K562 (cell line): Measurements from ENCODE around the gene ZMIZ1. TPM values are rescaled to one million over a fixed set of nuclear protein-coding genes. Genes with fewer than 3 reads are reported as not detected.
A peak's percentile ranks its signal among the peaks of the same experiment; 100 is the strongest.

Experiments
- CBX1 ChIP-seq: sonication (generic); IDR thresholded peaks from 2 replicates; pipeline ENCODE4 v1.6.1; 2016; ENCODE audit warnings: antibody characterized with exemption, low read depth, mild to moderate bottlenecking
- EGR1 ChIP-seq: fragments of 450-650 bp; conservative IDR thresholded peaks from 2 replicates; pipeline ENCODE4 v1.6.1; 2017; ENCODE audit warnings: mild to moderate bottlenecking
- MEF2A ChIP-seq: IDR thresholded peaks from 2 replicates; pipeline ENCODE4 v1.6.1; 2011; ENCODE audit warnings: low read depth, mild to moderate bottlenecking, low read length, moderate library complexity; ENCODE audit not compliant: control insufficient read depth
- NFIC ChIP-seq: fragments of 450-650 bp; IDR thresholded peaks from 2 replicates; pipeline ENCODE4 v1.6.1; 2017; ENCODE audit warnings: mild to moderate bottlenecking, inconsistent platforms
- POLR2G ChIP-seq: fragments of 200-400 bp; formaldehyde crosslinking; IDR thresholded peaks from 2 replicates; pipeline ENCODE4 v1.6.1; 2017; ENCODE audit warnings: low read depth, mild to moderate bottlenecking, antibody characterized with exemption, low read length, moderate library complexity
- POLR2H ChIP-seq: IDR thresholded peaks from 2 replicates; pipeline ENCODE4 v1.6.1; 2016; ENCODE audit warnings: missing genetic modification characterization, low read depth, mild to moderate bottlenecking, control low read depth, missing compliant biosample characterization, moderate library complexity
- PYGO2 ChIP-seq: fragments of 450-650 bp; IDR thresholded peaks from 2 replicates; pipeline ENCODE4 v1.6.1; 2016; ENCODE audit warnings: mild to moderate bottlenecking, missing genetic modification characterization, moderate library complexity, missing compliant biosample characterization
- RFX5 ChIP-seq: IDR thresholded peaks from 2 replicates; pipeline ENCODE4 v1.6.1; 2011; ENCODE audit warnings: low read depth, mild to moderate bottlenecking, improper control_type of control experiment, low read length
- SIRT6 ChIP-seq: IDR thresholded peaks from one replicate; pipeline ENCODE4 v1.6.1; 2012; ENCODE audit warnings: low read depth, mild to moderate bottlenecking, control low read depth, inconsistent platforms, low read length, moderate library complexity
- SMAD3 ChIP-seq: fragments of 450-650 bp; formaldehyde crosslinking; conservative IDR thresholded peaks from 2 replicates; pipeline ENCODE4 v1.4.0; 2020; ENCODE audit warnings: mild to moderate bottlenecking
- SMARCA4 ChIP-seq: fragments of 450-650 bp; IDR thresholded peaks from 2 replicates; pipeline ENCODE4 v1.6.1; 2016
- SNIP1 ChIP-seq: fragments of 450-650 bp; IDR thresholded peaks from 2 replicates; pipeline ENCODE4 v1.7.1; 2017; ENCODE audit warnings: low read depth, mild to moderate bottlenecking
- TEAD1 ChIP-seq, 2 experiments: fragments of 450-650 bp in 1 of 2; sonication (generic) in 1 of 2; formaldehyde crosslinking; IDR thresholded peaks; 2 replicates each; pipeline versions ENCODE4 v1.4.0 to v1.8.0; 2020 to 2022; ENCODE audit warnings: mild to moderate bottlenecking in 2 of 2, missing genetic modification reagents in 1 of 2
- ZNF134 ChIP-seq: fragments of 250-450 bp; sonication (Bioruptor Pico); conservative IDR thresholded peaks from 2 replicates; pipeline ENCODE4 v1.4.0; 2020
- ZNF79 ChIP-seq: fragments of 250-450 bp; sonication (Bioruptor Pico); IDR thresholded peaks from 2 replicates; pipeline ENCODE4 v1.4.0; 2020; ENCODE audit warnings: low read depth, mild to moderate bottlenecking, moderate library complexity
- polyA plus RNA-seq, 8 experiments: library from polyadenylated mRNA; depleted of rRNA in 4 of 8; stranded (reverse) in 5 of 8; unstranded in 3 of 8; fragments of >200 nt; fragmentation: Nextera tagmentation in 2 of 8; fragmentation: Illumina TruSeq in 1 of 8; extraction: Ambion mirVana in 2 of 8; extraction: Trizol in 1 of 8; gene quantifications; 2 replicates each; pipeline versions ENCODE4 v1.2.1 to v1.2.3, GENCODE V29; 2011 to 2014; ENCODE audit warnings: inconsistent platforms in 1 of 8, missing spikeins in 1 of 8
- total RNA-seq, 7 experiments: library from RNA; depleted of rRNA in 6 of 7; stranded (reverse); fragments of >200 nt in 6 of 7; fragmentation: Illumina TruSeq in 2 of 7; extraction: Trizol in 2 of 7; gene quantifications; 2 replicates each; pipeline versions ENCODE4 v1.2.1 to v1.2.3, GENCODE V29; 2011 to 2021; ENCODE audit warnings: low replicate concordance in 1 of 7
- TF ChIP-seq, protein P1 (sequence below), 2 experiments: fragments of 450-650 bp in 1 of 2; sonication (generic) in 1 of 2; formaldehyde crosslinking in 1 of 2; IDR thresholded peaks in 1 of 2; conservative IDR thresholded peaks in 1 of 2; 2 replicates each; pipeline versions ENCODE4 v1.6.1 to v1.8.1; 2016 to 2023; ENCODE audit warnings: mild to moderate bottlenecking in 2 of 2, moderate library complexity in 2 of 2, inconsistent platforms in 1 of 2, missing genetic modification reagents in 1 of 2
- TF ChIP-seq, protein P2 (sequence below): sonication (generic); formaldehyde crosslinking; IDR thresholded peaks from 2 replicates; pipeline ENCODE4 v1.8.0; 2022; ENCODE audit warnings: mild to moderate bottlenecking, missing genetic modification reagents
- TF ChIP-seq, protein P3 (sequence below): fragments of 450-650 bp; IDR thresholded peaks from 2 replicates; pipeline ENCODE4 v1.6.1; 2016; ENCODE audit warnings: mild to moderate bottlenecking

ZMIZ1 gene
- total and polyA plus RNA-seq, 9 of the 15 experiments (the other 6 are each of a cell fraction or from before 2014, with no cell fraction given) = 1.0 to 37.3 (median 4.3) TPM

DNA sequence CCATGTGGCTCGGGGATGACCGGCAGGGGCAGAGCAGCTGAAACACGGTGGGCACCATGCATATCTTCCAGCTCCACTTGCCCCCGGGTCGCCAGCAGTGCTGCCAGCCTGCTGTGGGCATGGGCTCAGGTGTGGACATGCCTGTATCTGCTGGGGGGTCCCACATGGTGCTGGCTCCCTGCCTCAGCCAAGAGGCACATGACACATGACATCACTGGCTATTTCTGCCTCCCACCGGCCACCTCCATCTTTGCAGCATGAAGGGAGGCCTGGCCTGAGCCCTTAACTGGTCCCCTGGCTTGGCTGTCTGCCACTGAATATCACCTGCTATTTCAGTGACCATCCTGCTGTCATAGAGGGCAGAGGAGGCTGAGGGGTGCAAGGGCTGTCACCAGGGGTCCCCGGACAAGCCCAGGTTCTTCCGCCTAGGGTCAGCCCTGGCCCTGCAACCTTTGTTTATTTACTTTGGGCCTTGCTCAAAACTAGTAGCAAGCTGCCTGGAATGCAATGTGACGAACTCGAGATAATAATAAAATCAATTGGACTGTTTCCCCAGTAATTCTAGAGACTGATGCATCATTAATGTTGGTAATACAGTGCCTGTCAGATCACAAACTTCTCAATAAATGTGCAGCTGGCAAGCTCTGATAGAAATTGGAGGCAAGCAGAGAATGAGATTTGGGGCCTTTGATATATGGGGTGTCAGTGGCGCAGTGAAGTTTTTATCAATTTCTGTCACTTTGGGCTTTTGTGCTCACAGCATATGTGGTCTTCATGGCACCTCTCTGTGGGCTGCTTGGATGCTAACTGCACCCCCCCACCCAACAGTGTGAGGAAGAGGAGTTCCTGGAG lies 28.5 kb downstream of the ZMIZ1 start (continued):
- TF ChIP-seq, protein P1, sequence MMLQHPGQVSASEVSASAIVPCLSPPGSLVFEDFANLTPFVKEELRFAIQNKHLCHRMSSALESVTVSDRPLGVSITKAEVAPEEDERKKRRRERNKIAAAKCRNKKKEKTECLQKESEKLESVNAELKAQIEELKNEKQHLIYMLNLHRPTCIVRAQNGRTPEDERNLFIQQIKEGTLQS (IDR thresholded peaks at IDR 0.05) = peak; percentile 31; the same call in 1 of the 2 replicates
- TF ChIP-seq, protein P1 (CRISPR knock-in tag; conservative IDR thresholded peaks at IDR 0.05) = no peak
- TF ChIP-seq SMARCA4 (no peak), POLR2G (0 out of 2 replicates have a peak, but pooled peaks have one; percentile 24), SNIP1 (no peak), EGR1 (no peak), ZNF134 (CRISPR knock-in tag) (0 out of 2 replicates have a peak, but pooled peaks have one; percentile 19), MEF2A (peak; percentile 68; the same call in 1 of the 2 replicates), POLR2H (tag) (no peak), SMAD3 (CRISPR knock-in tag) (no peak), PYGO2 (tag) (no peak), ZNF79 (CRISPR knock-in tag) (no peak), TEAD1 (CRISPR knock-in tag; IDR thresholded peaks at IDR 0.05) (0 out of 4 replicates have a peak, but pooled peaks of 1 of the 2 experiments have one; percentile 31), SIRT6 (no peak), NFIC (peak; percentile 49), CBX1 (no peak), RFX5 (no peak)
- TF ChIP-seq, protein P2, sequence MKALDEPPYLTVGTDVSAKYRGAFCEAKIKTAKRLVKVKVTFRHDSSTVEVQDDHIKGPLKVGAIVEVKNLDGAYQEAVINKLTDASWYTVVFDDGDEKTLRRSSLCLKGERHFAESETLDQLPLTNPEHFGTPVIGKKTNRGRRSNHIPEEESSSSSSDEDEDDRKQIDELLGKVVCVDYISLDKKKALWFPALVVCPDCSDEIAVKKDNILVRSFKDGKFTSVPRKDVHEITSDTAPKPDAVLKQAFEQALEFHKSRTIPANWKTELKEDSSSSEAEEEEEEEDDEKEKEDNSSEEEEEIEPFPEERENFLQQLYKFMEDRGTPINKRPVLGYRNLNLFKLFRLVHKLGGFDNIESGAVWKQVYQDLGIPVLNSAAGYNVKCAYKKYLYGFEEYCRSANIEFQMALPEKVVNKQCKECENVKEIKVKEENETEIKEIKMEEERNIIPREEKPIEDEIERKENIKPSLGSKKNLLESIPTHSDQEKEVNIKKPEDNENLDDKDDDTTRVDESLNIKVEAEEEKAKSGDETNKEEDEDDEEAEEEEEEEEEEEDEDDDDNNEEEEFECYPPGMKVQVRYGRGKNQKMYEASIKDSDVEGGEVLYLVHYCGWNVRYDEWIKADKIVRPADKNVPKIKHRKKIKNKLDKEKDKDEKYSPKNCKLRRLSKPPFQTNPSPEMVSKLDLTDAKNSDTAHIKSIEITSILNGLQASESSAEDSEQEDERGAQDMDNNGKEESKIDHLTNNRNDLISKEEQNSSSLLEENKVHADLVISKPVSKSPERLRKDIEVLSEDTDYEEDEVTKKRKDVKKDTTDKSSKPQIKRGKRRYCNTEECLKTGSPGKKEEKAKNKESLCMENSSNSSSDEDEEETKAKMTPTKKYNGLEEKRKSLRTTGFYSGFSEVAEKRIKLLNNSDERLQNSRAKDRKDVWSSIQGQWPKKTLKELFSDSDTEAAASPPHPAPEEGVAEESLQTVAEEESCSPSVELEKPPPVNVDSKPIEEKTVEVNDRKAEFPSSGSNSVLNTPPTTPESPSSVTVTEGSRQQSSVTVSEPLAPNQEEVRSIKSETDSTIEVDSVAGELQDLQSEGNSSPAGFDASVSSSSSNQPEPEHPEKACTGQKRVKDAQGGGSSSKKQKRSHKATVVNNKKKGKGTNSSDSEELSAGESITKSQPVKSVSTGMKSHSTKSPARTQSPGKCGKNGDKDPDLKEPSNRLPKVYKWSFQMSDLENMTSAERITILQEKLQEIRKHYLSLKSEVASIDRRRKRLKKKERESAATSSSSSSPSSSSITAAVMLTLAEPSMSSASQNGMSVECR (CRISPR knock-in tag) = 0 out of 2 replicates have a peak, but pooled peaks have one; percentile 21
- TF ChIP-seq, protein P3, sequence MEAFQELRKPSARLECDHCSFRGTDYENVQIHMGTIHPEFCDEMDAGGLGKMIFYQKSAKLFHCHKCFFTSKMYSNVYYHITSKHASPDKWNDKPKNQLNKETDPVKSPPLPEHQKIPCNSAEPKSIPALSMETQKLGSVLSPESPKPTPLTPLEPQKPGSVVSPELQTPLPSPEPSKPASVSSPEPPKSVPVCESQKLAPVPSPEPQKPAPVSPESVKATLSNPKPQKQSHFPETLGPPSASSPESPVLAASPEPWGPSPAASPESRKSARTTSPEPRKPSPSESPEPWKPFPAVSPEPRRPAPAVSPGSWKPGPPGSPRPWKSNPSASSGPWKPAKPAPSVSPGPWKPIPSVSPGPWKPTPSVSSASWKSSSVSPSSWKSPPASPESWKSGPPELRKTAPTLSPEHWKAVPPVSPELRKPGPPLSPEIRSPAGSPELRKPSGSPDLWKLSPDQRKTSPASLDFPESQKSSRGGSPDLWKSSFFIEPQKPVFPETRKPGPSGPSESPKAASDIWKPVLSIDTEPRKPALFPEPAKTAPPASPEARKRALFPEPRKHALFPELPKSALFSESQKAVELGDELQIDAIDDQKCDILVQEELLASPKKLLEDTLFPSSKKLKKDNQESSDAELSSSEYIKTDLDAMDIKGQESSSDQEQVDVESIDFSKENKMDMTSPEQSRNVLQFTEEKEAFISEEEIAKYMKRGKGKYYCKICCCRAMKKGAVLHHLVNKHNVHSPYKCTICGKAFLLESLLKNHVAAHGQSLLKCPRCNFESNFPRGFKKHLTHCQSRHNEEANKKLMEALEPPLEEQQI = no peak
- TF ChIP-seq, all 486 proteins: peak for 11
